WTC11 (cell line): Measurements from ENCODE around the gene RIMBP2.

Source experiments
- NR3C1 ChIP-seq: sonication (generic); formaldehyde crosslinking; conservative IDR thresholded peaks from 2 replicates; pipeline ENCODE4 v1.8.1; 2023; ENCODE audit warnings: low read depth, mild to moderate bottlenecking, missing genetic modification reagents
- TF ChIP-seq, protein P1 (sequence below): sonication (generic); formaldehyde crosslinking; IDR thresholded peaks from 2 replicates; pipeline ENCODE4 v1.8.1; 2023; ENCODE audit warnings: mild to moderate bottlenecking, missing genetic modification reagents, borderline replicate concordance
- TF ChIP-seq, protein P2 (sequence below): fragments of 200-600 bp; IDR thresholded peaks from 2 replicates; pipeline ENCODE4 v1.8.0; 2022; ENCODE audit warnings: antibody characterized with exemption
- TF ChIP-seq, protein P3 (sequence below): sonication (generic); formaldehyde crosslinking; IDR thresholded peaks from 2 replicates; pipeline ENCODE4 v1.8.1; 2022; ENCODE audit warnings: mild to moderate bottlenecking, missing genetic modification reagents, moderate library complexity, borderline replicate concordance

DNA sequence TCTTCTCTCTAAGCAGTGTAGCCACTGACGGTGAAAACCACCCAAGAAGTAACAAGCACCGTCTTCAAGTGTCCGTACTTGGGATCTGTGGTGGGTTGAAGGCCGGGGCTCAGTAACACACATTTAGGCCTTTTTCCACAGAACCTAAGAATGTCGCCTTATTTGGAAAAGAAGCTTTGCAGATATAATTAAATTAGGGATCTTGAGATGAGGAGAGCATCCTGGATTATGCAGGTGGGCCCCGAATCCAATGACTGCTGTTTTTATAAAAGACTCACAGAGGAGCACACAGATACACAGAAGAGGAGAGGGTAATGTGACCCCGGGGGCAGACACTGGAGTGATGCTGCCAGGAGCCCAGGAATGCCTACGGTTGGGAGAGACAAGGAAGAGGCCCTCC, 46.3 kb downstream of the RIMBP2 start:
- TF ChIP-seq, protein P1, sequence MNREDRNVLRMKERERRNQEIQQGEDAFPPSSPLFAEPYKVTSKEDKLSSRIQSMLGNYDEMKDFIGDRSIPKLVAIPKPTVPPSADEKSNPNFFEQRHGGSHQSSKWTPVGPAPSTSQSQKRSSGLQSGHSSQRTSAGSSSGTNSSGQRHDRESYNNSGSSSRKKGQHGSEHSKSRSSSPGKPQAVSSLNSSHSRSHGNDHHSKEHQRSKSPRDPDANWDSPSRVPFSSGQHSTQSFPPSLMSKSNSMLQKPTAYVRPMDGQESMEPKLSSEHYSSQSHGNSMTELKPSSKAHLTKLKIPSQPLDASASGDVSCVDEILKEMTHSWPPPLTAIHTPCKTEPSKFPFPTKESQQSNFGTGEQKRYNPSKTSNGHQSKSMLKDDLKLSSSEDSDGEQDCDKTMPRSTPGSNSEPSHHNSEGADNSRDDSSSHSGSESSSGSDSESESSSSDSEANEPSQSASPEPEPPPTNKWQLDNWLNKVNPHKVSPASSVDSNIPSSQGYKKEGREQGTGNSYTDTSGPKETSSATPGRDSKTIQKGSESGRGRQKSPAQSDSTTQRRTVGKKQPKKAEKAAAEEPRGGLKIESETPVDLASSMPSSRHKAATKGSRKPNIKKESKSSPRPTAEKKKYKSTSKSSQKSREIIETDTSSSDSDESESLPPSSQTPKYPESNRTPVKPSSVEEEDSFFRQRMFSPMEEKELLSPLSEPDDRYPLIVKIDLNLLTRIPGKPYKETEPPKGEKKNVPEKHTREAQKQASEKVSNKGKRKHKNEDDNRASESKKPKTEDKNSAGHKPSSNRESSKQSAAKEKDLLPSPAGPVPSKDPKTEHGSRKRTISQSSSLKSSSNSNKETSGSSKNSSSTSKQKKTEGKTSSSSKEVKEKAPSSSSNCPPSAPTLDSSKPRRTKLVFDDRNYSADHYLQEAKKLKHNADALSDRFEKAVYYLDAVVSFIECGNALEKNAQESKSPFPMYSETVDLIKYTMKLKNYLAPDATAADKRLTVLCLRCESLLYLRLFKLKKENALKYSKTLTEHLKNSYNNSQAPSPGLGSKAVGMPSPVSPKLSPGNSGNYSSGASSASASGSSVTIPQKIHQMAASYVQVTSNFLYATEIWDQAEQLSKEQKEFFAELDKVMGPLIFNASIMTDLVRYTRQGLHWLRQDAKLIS (CRISPR knock-in tag): no peak
- TF ChIP-seq, protein P2, sequence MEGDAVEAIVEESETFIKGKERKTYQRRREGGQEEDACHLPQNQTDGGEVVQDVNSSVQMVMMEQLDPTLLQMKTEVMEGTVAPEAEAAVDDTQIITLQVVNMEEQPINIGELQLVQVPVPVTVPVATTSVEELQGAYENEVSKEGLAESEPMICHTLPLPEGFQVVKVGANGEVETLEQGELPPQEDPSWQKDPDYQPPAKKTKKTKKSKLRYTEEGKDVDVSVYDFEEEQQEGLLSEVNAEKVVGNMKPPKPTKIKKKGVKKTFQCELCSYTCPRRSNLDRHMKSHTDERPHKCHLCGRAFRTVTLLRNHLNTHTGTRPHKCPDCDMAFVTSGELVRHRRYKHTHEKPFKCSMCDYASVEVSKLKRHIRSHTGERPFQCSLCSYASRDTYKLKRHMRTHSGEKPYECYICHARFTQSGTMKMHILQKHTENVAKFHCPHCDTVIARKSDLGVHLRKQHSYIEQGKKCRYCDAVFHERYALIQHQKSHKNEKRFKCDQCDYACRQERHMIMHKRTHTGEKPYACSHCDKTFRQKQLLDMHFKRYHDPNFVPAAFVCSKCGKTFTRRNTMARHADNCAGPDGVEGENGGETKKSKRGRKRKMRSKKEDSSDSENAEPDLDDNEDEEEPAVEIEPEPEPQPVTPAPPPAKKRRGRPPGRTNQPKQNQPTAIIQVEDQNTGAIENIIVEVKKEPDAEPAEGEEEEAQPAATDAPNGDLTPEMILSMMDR: no peak
- TF ChIP-seq NR3C1: no peak
- TF ChIP-seq, protein P3, sequence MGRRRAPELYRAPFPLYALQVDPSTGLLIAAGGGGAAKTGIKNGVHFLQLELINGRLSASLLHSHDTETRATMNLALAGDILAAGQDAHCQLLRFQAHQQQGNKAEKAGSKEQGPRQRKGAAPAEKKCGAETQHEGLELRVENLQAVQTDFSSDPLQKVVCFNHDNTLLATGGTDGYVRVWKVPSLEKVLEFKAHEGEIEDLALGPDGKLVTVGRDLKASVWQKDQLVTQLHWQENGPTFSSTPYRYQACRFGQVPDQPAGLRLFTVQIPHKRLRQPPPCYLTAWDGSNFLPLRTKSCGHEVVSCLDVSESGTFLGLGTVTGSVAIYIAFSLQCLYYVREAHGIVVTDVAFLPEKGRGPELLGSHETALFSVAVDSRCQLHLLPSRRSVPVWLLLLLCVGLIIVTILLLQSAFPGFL (CRISPR knock-in tag): no peak
